ENCODE results near the gene GPNMB.
"Not testable (repeated sequence)": the region's sequence is repeated elsewhere in the genome, so short reads cannot be mapped to it uniquely, and the experiment has no call there.

The GPNMB gene

GRCh38 chr7:23246555-23246954 is at the start of gene GPNMB:
Gene GPNMB (plus strand): TSS chr7:23246775. CDS start chr7:23246858, 83 bp downstream.
- no peak for DNase-seq

GRCh38 chr7:23197745-23198144 is 48.8 kb upstream of the GPNMB start:
- not testable (repeated sequence) for DNase-seq

GRCh38 chr7:23200331-23200730 is 46.2 kb upstream of the GPNMB start:
- DNase-seq, result no peak

GRCh38 chr7:23204241-23204640 is 42.3 kb upstream of the GPNMB start:
- no peak for DNase-seq

- DNase-seq, result no peak
Observed at GRCh38 chr7:23205577-23205908, 41.0 kb upstream of the GPNMB start.

GRCh38 chr7:23205909-23206767 is 40.4 kb upstream of the GPNMB start:
- DNase-seq, result no peak

- no peak for DNase-seq
Observed at GRCh38 chr7:23207021-23207420, 39.6 kb upstream of the GPNMB start.

GRCh38 chr7:23207884-23208283 is 38.7 kb upstream of the GPNMB start:
- no peak for DNase-seq

- DNase-seq, result no peak
Observed at GRCh38 chr7:23208316-23208715, 38.3 kb upstream of the GPNMB start.

GRCh38 chr7:23210506-23210905 is 36.1 kb upstream of the GPNMB start:
- DNase-seq, result no peak

GRCh38 chr7:23211589-23211988 is 35.0 kb upstream of the GPNMB start:
- no peak for DNase-seq

- DNase-seq, result no peak
Observed at GRCh38 chr7:23212395-23212794, 34.2 kb upstream of the GPNMB start.

GRCh38 chr7:23212841-23213240 is 33.7 kb upstream of the GPNMB start:
- DNase-seq, result no peak

- no peak for DNase-seq
Observed at GRCh38 chr7:23213755-23214154, 32.8 kb upstream of the GPNMB start.

GRCh38 chr7:23214423-23214822 is 32.2 kb upstream of the GPNMB start:
- DNase-seq, result no peak

GRCh38 chr7:23214938-23215337 is 31.6 kb upstream of the GPNMB start:
- no peak for DNase-seq

- no peak for DNase-seq
Observed at GRCh38 chr7:23216021-23216420, 30.6 kb upstream of the GPNMB start.

GRCh38 chr7:23218196-23218595 is 28.4 kb upstream of the GPNMB start:
- no peak for DNase-seq

- DNase-seq, result no peak
Observed at GRCh38 chr7:23220690-23221305, 25.8 kb upstream of the GPNMB start.

- DNase-seq, result no peak
Observed at GRCh38 chr7:23222439-23223030, 24.0 kb upstream of the GPNMB start.

- DNase-seq, result not testable (repeated sequence)
Observed at GRCh38 chr7:23224364-23224763, 22.2 kb upstream of the GPNMB start.

- DNase-seq, result no peak
Observed at GRCh38 chr7:23226844-23227450, 19.6 kb upstream of the GPNMB start.

GRCh38 chr7:23228412-23228811 is 18.2 kb upstream of the GPNMB start:
- DNase-seq, result no peak

GRCh38 chr7:23230641-23231101 is 15.9 kb upstream of the GPNMB start:
- no peak for DNase-seq

Data from NCI-H1048 (cell line).